Activated naive CD8-positive, alpha-beta T cell treated with anti-CD3 and anti-CD28 coated beads, Interleukin-2, amount 10 ng/mL, durations not matched to agents 7 days and 5 days (primary cell): Measurements from ENCODE around the gene GBA2. TPM values are rescaled to one million over a fixed set of nuclear protein-coding genes. Genes with fewer than 3 reads are reported as not detected.

Experiments used
- ATAC-seq: fragments of 150-1000 bp; cut with Tn5 transposase; one replicate; pipeline ENCODE4 v1.10.0; 2021; ENCODE audit warnings: low read depth, moderate library complexity
- POLR2A ChIA-PET: fragments of 350-600 bp; sonication (Branson Sonifier 250); formaldehyde crosslinking; loops from one replicate; lab custom pipeline; 2021; ENCODE audit warnings: antibody characterized with exemption; lab: Charles Lee
- DNase-seq: peaks from one replicate; pipeline ENCODE4 v3.0.0; 2021
- H3K27ac Mint-ChIP-seq: one replicate; pipeline ENCODE4 v1.8.0; 2022; ENCODE audit warnings: mild to moderate bottlenecking, mixed read lengths
- H3K27me3 Mint-ChIP-seq: one replicate; pipeline ENCODE4 v1.8.0; 2022; ENCODE audit warnings: mild to moderate bottlenecking, moderate library complexity, mixed read lengths
- H3K36me3 Mint-ChIP-seq: one replicate; pipeline ENCODE4 v1.8.0; 2021; ENCODE audit warnings: mild to moderate bottlenecking, mixed read lengths
- H3K4me1 Mint-ChIP-seq: one replicate; pipeline ENCODE4 v1.8.0; 2021; ENCODE audit warnings: mixed read lengths
- H3K4me3 Mint-ChIP-seq: one replicate; pipeline ENCODE4 v1.8.0; 2022; ENCODE audit warnings: mild to moderate bottlenecking, moderate library complexity, mixed read lengths
- H3K9me3 Mint-ChIP-seq: one replicate; pipeline ENCODE4 v1.8.0; 2021; ENCODE audit warnings: mixed read lengths
- total RNA-seq, 2 experiments: library from RNA; stranded (reverse); gene quantifications; one replicate each; pipeline ENCODE4 v1.2.3, GENCODE V29; 2021

Gene GBA2
- total RNA-seq, 2 experiments from 2014 or later, result 60.1 to 62.2 TPM

DNA sequence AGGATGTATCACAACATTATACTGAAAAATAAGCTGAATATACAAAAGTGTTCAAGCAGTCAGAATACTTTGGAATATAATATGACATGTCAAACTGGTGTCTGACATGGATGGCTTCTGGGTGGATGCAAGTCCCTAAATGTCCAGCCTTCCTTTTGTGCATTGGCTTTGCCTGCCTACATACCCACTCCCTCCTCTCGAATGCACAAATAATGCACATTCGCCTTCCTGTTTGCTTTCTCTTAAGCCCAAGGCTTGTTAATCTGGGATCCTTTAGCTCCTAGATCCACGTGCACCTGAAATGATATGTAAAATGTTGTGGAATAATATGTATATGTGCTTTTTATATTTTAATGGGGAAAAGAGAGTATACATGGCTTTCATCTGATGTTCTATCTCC, 29.5 kb upstream of the GBA2 start:
- Mint-ChIP-seq H3K4me1 (peaks cover 1% of the 10 kb centered on the region), H3K27me3 (no peaks in the 10 kb centered on the region), H3K27ac (no peak overlapping the region), H3K4me3 (no peak overlapping the region), H3K9me3 (no peaks in the 10 kb centered on the region), H3K36me3 (peaks cover 14% of the 10 kb centered on the region)
- POLR2A ChIA-PET, result no interaction called here
- ATAC-seq (no peak), DNase-seq (no peak)

DNA sequence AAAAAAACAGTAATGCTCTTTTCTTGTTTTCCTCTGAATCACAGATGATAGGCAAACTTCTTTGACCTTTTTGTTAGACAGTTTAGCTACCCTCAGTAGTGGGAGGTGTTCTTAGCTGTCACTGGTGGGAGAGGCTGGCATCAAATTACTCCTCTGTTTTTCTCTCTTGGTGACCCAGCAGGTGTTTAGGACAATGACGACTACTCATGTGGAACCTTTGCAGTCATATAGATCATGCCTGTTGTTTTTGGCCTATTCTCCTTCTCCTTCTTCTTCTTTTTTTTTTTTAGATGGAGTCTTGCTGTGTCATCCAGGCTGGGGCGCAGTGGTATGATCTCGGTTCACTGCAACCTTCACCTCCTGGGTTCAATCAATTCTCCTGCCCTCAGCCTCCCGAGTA, 27.0 kb upstream of the GBA2 start:
- POLR2A ChIA-PET, result interaction anchor here (1.1 kb wide), 1 partner anchor 17 kb away, joined by 3 read pairs; no protein-coding TSS in a partner anchor

GRCh38 chr9:35774907-35775635, 26.0 kb upstream of the GBA2 start:
- DNase-seq, result no peak
- H3K4me3 Mint-ChIP-seq, result no peak overlapping the region
- ATAC-seq, result no peak
- H3K9me3 Mint-ChIP-seq, result no peaks in the 10 kb centered on the region
- H3K36me3 Mint-ChIP-seq, result peaks cover 6% of the 10 kb centered on the region
- POLR2A ChIA-PET, result interaction anchor here (1.1 kb wide), 1 partner anchor 16 kb away, joined by 3 read pairs; no protein-coding TSS in a partner anchor
- no peaks in the 10 kb centered on the region for H3K4me1 Mint-ChIP-seq
- no peak overlapping the region for H3K27ac Mint-ChIP-seq
- H3K27me3 Mint-ChIP-seq, result no peaks in the 10 kb centered on the region

More for the DNA sequence above, 27.0 kb upstream of the GBA2 start:
- Mint-ChIP-seq H3K4me3 (no peak overlapping the region), H3K4me1 (no peaks in the 10 kb centered on the region), H3K36me3 (peaks cover 11% of the 10 kb centered on the region), H3K27ac (no peak overlapping the region), H3K27me3 (no peaks in the 10 kb centered on the region), H3K9me3 (no peaks in the 10 kb centered on the region)
- ATAC-seq (no peak), DNase-seq (no peak)

DNA sequence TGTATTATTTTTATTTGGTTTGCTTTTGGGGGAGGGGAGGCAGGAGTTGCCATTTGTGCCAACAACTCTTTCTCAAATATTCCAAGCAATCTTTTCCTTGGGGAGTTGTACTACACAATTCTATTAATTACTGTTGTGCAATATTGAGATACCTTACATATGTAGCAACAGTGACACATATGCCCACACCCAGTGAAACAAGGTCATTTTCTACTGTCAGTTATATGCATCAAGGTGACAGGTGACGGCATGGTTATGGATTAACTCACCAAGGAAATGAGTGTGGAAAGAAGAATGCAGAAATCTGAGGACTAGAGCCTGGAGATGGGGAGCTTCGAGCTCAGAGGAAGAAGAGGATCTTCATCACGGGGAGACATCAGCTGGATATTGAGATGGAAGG, 22.9 kb upstream of the GBA2 start:
- no peak overlapping the region for H3K4me3 Mint-ChIP-seq
- H3K9me3 Mint-ChIP-seq, result no peaks in the 10 kb centered on the region
- no peak for DNase-seq
- ATAC-seq, result no peak
- no peaks in the 10 kb centered on the region for H3K27me3 Mint-ChIP-seq
- H3K36me3 Mint-ChIP-seq, result no peaks in the 10 kb centered on the region
- H3K27ac Mint-ChIP-seq, result no peak overlapping the region
- POLR2A ChIA-PET, result interaction anchor here (1.1 kb wide), 1 partner anchor 15 kb away, joined by 3 read pairs; no protein-coding TSS in a partner anchor
- no peaks in the 10 kb centered on the region for H3K4me1 Mint-ChIP-seq

DNA sequence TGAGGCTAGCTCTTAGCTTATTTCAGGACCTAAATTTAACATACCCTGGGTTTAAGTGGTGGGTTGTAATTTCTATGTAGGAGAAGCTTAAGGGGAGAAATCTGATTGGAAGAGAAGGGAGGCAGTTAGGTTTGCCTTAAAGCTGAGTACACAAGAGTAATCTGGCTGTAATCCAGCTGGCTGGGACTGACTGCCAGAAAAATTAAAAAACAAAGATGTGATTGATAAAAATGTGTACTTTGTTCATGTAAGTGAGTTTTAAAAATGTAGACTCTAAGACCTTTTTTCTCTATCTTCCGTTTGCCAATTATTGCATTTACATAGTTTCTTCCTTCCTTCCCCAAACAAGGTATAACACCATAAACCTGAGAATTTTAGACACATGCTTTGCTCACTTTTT, 22.5 kb upstream of the GBA2 start:
- H3K27ac Mint-ChIP-seq, result no peak overlapping the region
- POLR2A ChIA-PET, result interaction anchor here (1.1 kb wide), 1 partner anchor 15 kb away, joined by 3 read pairs; no protein-coding TSS in a partner anchor

GRCh38 chr9:35771075-35771433, 22.0 kb upstream of the GBA2 start:
- H3K36me3 Mint-ChIP-seq, result no peaks in the 10 kb centered on the region
- no peaks in the 10 kb centered on the region for H3K27me3 Mint-ChIP-seq
- DNase-seq (no peak), ATAC-seq (no peak)
- no peak overlapping the region for H3K4me3 Mint-ChIP-seq
- POLR2A ChIA-PET, result interaction anchor here (1.1 kb wide), 1 partner anchor 14 kb away, joined by 3 read pairs; no protein-coding TSS in a partner anchor
- H3K27ac Mint-ChIP-seq, result no peak overlapping the region
- H3K9me3 Mint-ChIP-seq, result no peaks in the 10 kb centered on the region
- no peaks in the 10 kb centered on the region for H3K4me1 Mint-ChIP-seq

More for the DNA sequence above, 22.5 kb upstream of the GBA2 start:
- no peak for DNase-seq
- no peak for ATAC-seq
- no peaks in the 10 kb centered on the region for H3K4me1 Mint-ChIP-seq
- no peaks in the 10 kb centered on the region for H3K27me3 Mint-ChIP-seq
- no peak overlapping the region for H3K4me3 Mint-ChIP-seq
- no peaks in the 10 kb centered on the region for H3K9me3 Mint-ChIP-seq
- no peaks in the 10 kb centered on the region for H3K36me3 Mint-ChIP-seq

GRCh38 chr9:35769763-35770162, 20.7 kb upstream of the GBA2 start:
- Mint-ChIP-seq H3K27ac (no peak overlapping the region), H3K4me1 (no peaks in the 10 kb centered on the region), H3K27me3 (no peaks in the 10 kb centered on the region), H3K36me3 (no peaks in the 10 kb centered on the region), H3K9me3 (no peaks in the 10 kb centered on the region), H3K4me3 (no peak overlapping the region)
- POLR2A ChIA-PET, result interaction anchor here (0.6 to 1.2 kb wide), 2 partner anchors 42 to 95 kb away, joined by 4 to 6 read pairs; no protein-coding TSS in a partner anchor
- no peak for ATAC-seq
- no peak for DNase-seq

- H3K36me3 Mint-ChIP-seq, result peaks cover 4% of the 10 kb centered on the region
- DNase-seq (no peak), ATAC-seq (no peak)
- H3K4me1 Mint-ChIP-seq, result no peaks in the 10 kb centered on the region
- no peaks in the 10 kb centered on the region for H3K9me3 Mint-ChIP-seq
- no peaks in the 10 kb centered on the region for H3K27me3 Mint-ChIP-seq
- POLR2A ChIA-PET, result no interaction called here
- no peak overlapping the region for H3K4me3 Mint-ChIP-seq
- no peak overlapping the region for H3K27ac Mint-ChIP-seq
Measured at GRCh38 chr9:35767458-35767857, 18.4 kb upstream of the GBA2 start.

GRCh38 chr9:35766997-35767396, 18.0 kb upstream of the GBA2 start:
- Mint-ChIP-seq H3K36me3 (peaks cover 4% of the 10 kb centered on the region), H3K4me3 (no peak overlapping the region), H3K4me1 (no peaks in the 10 kb centered on the region), H3K27me3 (no peaks in the 10 kb centered on the region), H3K9me3 (no peaks in the 10 kb centered on the region), H3K27ac (no peak overlapping the region)
- POLR2A ChIA-PET, result no interaction called here
- ATAC-seq, result no peak
- no peak for DNase-seq

GRCh38 chr9:35763803-35764202, 14.8 kb upstream of the GBA2 start:
- POLR2A ChIA-PET, result no interaction called here
- ATAC-seq (no peak), DNase-seq (no peak)
- H3K27me3 Mint-ChIP-seq, result no peaks in the 10 kb centered on the region
- H3K9me3 Mint-ChIP-seq, result no peaks in the 10 kb centered on the region
- peaks cover 8% of the 10 kb centered on the region for H3K4me1 Mint-ChIP-seq
- H3K27ac Mint-ChIP-seq, result no peak overlapping the region
- no peak overlapping the region for H3K4me3 Mint-ChIP-seq
- H3K36me3 Mint-ChIP-seq, result peaks cover 12% of the 10 kb centered on the region

- Mint-ChIP-seq H3K27ac (no peak overlapping the region), H3K27me3 (no peaks in the 10 kb centered on the region), H3K4me3 (no peak overlapping the region), H3K36me3 (peaks cover 12% of the 10 kb centered on the region), H3K4me1 (peaks cover 14% of the 10 kb centered on the region), H3K9me3 (no peaks in the 10 kb centered on the region)
- POLR2A ChIA-PET, result no interaction called here
- ATAC-seq, result no peak
- DNase-seq, result no peak
Measured at GRCh38 chr9:35763181-35763580, 14.2 kb upstream of the GBA2 start.

- H3K4me1 Mint-ChIP-seq, result peaks cover 27% of the 10 kb centered on the region
- POLR2A ChIA-PET, result no interaction called here
- peaks cover 14% of the 10 kb centered on the region for H3K36me3 Mint-ChIP-seq
- no peak for ATAC-seq
- H3K27ac Mint-ChIP-seq, result no peak overlapping the region
- no peaks in the 10 kb centered on the region for H3K27me3 Mint-ChIP-seq
- DNase-seq, result no peak
- H3K4me3 Mint-ChIP-seq, result no peak overlapping the region
- no peaks in the 10 kb centered on the region for H3K9me3 Mint-ChIP-seq
Measured at GRCh38 chr9:35760651-35761050, 11.6 kb upstream of the GBA2 start.

DNA sequence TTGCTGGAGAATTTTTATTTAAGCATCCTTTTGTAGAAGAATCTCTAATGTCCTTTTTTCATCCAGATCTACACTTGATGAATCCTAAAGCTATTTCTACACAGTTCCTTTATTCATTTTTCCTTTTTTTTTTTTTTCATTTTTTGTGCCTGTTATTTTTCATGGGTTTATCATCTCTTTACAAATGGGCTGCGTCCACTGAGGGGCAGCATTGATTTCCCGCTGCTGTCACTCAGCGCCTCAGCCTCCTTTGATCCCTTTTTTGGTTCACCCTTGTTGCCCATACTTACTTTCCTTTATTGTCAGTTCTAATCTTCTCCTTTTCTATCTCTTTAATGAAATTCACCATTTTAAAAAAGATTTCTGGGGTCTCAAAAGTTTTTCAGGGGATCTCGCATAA, 10.8 kb upstream of the GBA2 start:
- Mint-ChIP-seq H3K9me3 (no peaks in the 10 kb centered on the region), H3K27ac (no peak overlapping the region), H3K4me3 (no peak overlapping the region), H3K36me3 (peaks cover 14% of the 10 kb centered on the region), H3K4me1 (peaks cover 27% of the 10 kb centered on the region), H3K27me3 (no peaks in the 10 kb centered on the region)
- ATAC-seq (no peak), DNase-seq (no peak)
- POLR2A ChIA-PET, result interaction anchor here (1.2 kb wide), 1 partner anchor 16 kb away, joined by 3 read pairs; no protein-coding TSS in a partner anchor

GRCh38 chr9:35758475-35759050, 9.5 kb upstream of the GBA2 start:
- Mint-ChIP-seq H3K4me3 (peak overlapping the region; percentile 77), H3K36me3 (peaks cover 14% of the 10 kb centered on the region), H3K9me3 (no peaks in the 10 kb centered on the region), H3K4me1 (peaks cover 27% of the 10 kb centered on the region), H3K27ac (peak overlapping the region; percentile 50), H3K27me3 (no peaks in the 10 kb centered on the region)
- DNase-seq, result no peak
- POLR2A ChIA-PET, result interaction anchor here (0.7 to 1.2 kb wide), 4 partner anchors 9 to 1333 kb away, joined by 3 to 11 read pairs (median 4); no protein-coding TSS in a partner anchor
- ATAC-seq, result no peak
